ENCODE data around the gene CARS2. TPM values are rescaled to one million over a fixed set of nuclear protein-coding genes. Genes with fewer than 3 reads are reported as not detected.

The CARS2 gene
- polyA plus RNA-seq, 1 donor = 51.6 TPM

- no peak for DNase-seq (ENCODE audit: low read depth)
Observed at GRCh38 chr13:110652231-110652730, 53.6 kb downstream of the CARS2 start.

GRCh38 chr13:110651726-110652230, 54.1 kb downstream of the CARS2 start:
- no peak for DNase-seq (ENCODE audit: low read depth)

GRCh38 chr13:110651271-110651670, 54.6 kb downstream of the CARS2 start:
- no peak for DNase-seq (ENCODE audit: low read depth)

- no peak for DNase-seq (ENCODE audit: low read depth)
Observed at GRCh38 chr13:110650436-110650835, 55.5 kb downstream of the CARS2 start.

- no peak for DNase-seq (ENCODE audit: low read depth)
Observed at GRCh38 chr13:110649551-110649950, 56.4 kb downstream of the CARS2 start.

DNA sequence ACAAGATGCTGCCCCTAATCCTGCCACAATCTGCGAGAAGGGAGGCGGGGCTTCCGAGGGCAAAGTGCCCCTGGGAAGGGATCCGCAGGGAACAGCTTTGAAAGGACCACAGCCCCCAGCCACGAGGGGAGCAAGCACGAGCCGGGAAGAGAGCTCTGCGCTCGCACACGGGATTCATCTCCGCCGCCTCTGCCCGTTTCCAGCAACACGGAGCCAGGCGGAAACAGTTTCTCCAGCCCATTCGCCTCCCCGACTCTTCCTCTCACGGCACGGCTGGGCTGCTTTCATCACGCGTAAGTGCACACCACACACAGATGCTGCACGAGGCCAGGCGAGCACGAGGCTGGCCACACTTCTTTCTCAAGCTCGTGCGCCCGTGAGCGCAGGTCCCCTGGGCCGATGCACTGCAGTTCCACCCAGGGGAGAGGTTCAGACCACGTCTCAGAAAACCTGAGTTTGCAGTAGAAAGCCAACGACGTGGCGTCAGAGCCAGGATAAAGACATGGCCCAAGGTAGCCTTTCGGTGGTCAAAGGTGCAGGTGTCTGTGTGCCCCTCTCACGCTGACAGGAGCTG, 57.0 kb downstream of the CARS2 start:
- DNase-seq (ENCODE audit: low read depth) = no peak

DNA sequence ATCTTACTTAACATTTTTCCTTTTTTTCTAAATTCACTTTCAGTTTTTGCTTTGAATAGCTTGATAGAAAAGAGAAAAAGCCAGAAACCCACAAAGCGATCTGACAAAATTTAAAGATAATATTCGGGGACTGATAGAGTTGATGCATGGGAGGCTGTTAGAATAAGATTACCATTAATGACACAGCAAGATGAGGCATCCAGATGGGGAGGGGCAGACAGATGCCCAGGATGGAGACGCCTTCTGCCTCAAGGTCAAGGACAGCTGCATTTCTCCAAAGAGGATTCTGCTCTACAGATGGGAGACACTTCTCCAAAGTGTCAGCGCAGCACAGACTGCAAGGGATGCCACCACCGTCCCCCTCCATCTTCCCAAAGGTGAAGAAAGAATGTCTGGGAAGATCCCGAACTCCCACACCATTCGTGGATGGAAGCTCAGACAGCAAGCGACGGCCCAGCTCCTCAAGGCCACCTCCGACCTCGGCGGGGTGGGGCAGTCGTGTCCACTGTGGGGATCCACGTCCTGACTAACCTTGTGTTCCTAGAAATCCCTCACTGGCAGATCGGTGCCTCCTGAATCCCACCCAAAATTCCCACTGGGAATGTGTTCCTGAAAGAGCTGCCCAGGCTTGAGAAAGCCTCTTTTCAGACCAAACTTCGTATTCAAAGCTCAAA, 57.6 kb downstream of the CARS2 start:
- DNase-seq (ENCODE audit: low read depth) = no peak

DNA sequence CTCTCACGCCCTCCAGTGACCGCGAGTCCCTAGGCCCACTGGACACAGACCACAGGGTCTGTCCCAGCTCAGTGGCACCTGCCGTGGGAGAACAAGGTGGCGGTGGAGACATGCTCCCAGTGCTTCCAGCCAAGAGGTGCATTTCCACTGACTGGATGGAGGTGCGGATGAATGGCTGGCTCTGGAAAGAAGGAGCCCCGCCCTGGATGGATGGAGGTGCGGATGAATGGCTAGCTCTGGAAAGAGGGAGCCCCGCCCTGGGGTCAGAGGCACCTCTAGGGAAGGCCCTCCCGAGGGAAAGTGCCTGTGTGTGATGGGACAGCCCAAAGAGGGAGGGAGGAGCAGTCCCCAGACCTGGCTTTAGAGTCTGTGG, 58.6 kb downstream of the CARS2 start:
- no peak for DNase-seq (ENCODE audit: low read depth)

- DNase-seq (ENCODE audit: low read depth) = no peak
Observed at GRCh38 chr13:110646442-110647364, 59.2 kb downstream of the CARS2 start.

GRCh38 chr13:110645750-110646149, 60.2 kb downstream of the CARS2 start:
- DNase-seq (ENCODE audit: low read depth) = no peak

GRCh38 chr13:110644892-110645521, 60.9 kb downstream of the CARS2 start:
- DNase-seq (ENCODE audit: low read depth) = no peak

DNA sequence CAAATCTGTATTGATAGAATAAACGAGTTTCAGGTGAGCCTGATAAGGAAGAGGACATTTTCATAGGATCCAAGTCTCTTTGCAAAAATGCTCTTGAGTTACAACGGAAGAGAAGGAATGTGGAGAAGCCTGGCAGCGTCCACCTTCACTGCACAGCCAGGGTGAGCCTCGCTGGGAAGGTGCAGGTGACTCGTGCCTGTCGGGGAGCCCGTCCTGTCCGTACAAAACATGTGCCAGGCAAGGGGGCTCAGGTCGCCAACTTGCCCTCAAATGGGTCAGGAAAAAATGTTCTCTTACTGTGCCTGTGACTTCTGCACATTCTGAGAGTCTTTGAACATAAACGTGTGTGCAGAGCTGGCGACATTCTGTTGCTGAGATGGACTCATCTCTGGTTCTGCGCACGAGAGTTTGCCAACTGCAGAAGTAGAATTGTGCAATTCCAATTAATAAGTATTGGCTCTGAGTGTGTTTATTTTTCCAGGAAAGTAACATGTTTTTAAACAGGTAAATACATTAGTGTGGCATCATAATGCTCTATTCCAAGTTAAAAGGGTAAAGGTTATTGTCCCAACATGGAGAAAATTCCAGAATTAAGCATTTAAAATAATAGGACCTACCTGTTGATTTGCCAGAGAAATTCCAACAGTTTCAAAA, 62.0 kb downstream of the CARS2 start:
- no peak for DNase-seq (ENCODE audit: low read depth)

- no peak for DNase-seq (ENCODE audit: low read depth)
Observed at GRCh38 chr13:110643324-110643723, 62.6 kb downstream of the CARS2 start.

DNA sequence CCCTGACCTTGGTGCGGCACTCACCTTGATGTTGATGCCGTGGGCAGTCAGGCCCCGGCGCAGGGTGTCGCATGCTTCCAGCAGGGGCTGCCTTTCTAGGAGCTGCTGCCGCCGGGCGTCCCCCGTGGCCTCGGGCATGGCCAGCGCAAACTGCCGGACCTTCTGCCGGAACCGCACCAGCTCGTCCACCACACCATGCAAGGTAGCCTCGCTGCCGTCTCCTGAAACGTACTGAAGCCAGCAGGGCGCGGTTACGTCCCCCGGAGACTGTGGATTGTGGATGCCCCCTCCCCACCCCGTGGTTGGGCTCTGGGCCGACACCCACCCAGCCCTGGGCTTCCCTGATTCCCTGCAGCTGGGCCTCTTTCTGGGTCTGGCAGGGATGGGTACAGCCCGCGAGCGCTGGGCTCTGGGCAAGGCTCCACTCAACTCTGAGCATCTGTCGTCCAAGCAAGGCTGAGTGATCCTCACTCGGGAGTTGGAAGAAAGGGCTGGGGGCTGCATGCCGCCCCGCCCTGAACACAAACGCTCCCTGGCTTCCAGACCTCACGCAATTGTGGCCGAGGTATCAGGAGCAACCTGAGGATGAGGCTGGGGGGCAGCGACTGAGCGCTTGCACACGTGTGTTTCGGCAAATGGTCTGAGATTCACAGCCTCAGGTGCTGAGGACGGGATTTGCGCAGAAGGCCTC, 63.5 kb downstream of the CARS2 start:
- DNase-seq (ENCODE audit: low read depth) = no peak

GRCh38 chr13:110641055-110642015, 64.6 kb downstream of the CARS2 start:
- DNase-seq (ENCODE audit: low read depth) = no peak

DNA sequence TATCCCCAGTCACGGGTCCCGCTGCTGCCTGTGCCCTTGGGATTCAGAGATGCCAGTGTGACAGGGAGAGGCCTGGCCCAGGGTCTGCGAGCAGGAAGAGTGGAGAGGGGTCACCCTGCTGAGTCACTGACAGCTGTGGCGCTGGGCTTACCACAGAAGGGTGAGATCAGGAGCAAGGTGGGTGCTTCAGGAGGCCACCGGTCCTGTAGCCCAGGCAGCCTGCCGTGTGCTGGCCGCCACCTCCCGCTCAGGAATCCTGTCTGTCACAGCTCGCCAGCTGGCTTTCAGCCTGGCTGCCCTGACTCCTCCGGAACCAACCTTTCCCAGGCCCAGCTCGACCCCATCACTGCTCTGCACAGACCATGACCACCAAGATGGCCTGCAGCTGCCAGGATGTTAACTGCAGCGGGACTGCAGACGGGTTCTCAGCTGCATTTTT, 65.3 kb downstream of the CARS2 start:
- no peak for DNase-seq (ENCODE audit: low read depth)

GRCh38 chr13:110639935-110640334, 66.0 kb downstream of the CARS2 start:
- no peak for DNase-seq (ENCODE audit: low read depth)

DNA sequence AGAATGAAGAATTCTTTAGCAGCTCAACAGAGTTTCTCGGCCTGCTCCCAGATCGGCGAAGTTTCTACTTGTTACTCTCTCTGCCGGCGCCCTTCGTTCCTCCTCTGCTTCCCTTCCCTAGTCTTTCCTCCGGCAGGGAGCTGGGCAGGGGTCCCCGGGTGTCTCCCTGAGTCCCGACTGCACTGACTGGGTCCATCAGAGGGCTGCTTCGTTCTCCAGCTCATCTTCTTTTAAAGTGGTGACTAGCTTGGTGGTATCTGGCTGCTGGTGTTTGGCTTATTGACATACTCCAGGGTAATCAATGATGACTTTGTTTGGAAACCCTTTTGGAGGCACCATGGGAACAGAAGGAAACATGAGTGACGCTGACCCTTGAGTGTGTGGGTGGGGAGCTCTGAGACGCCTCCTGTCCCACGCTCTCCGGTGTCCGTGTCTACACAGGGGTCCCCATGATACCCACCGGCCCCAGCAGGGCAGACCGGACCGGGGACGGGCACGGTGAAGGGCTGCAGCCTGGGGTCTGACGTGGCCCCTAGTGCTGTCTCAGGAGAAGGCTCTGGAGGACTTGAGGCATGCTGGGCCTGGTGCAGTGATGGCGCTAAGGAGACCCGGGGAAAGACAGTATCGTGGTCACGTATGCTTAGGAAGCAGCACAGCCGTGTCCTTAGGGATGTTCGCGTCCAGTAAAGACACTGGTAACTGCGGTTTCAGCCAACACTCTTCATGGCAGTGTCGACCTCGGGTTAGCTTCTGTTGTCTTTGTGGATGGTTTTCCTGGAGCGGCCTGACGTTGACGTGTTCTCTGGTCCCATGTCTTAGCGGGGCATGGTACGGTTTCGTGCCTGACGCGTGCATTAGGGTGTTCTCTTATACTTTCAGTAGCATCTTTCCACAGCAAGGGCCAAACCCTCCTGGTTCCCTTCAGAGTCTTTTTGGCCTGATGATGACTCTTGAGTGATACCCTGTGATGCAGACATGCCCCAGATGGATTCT, 66.8 kb downstream of the CARS2 start:
- DNase-seq (ENCODE audit: low read depth) = no peak

Measured in forelimb muscle (tissue), 1 donor.